GM19240 (cell line): ENCODE measurements around the gene FLYWCH2.
A peak's percentile ranks its signal among the peaks of the same experiment; 100 is the strongest.

Source experiments
- DNase-seq: peaks from one replicate; pipeline ENCODE4 v3.0.0; 2011; ENCODE audit warnings: low spot score; ENCODE audit not compliant: insufficient read length

FLYWCH2 gene

GRCh38 chr16:2853531-2854073 lies 29.4 kb upstream of the FLYWCH2 start:
- no peak for DNase-seq

DNA sequence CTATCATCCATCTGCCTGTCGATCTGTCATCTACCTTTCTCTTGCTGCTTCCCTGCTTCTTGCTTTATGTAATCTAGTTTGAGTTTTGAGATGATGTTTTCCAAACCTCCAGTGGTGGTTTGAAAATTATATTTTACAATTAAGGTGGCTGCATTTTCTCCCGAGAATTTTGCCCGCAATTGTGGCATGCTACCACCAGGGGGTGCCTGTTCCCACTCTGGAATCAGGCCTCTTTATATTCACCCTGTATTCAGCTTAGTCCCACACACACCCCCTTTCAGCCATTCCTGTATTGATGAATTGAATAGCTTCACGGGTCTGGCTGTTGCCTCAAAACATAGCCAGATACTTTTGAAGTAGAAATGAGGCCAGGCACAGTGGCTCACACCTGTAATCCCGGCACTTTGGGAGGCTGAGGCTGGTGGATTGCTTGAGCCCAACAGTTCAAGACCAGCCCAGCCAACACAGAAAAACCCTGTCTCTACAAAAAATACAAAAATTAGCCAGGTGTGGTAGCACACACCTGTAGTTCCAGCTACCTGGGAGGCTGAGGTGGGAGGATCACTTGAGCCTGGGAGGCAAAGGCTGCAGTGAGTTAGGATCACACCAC lies 28.2 kb upstream of the FLYWCH2 start:
- no peak for DNase-seq

GRCh38 chr16:2855536-2855935 lies 27.5 kb upstream of the FLYWCH2 start:
- no peak for DNase-seq

GRCh38 chr16:2856061-2856670 lies 26.8 kb upstream of the FLYWCH2 start:
- no peak for DNase-seq

GRCh38 chr16:2856686-2857450 lies 26.1 kb upstream of the FLYWCH2 start:
- DNase-seq: no peak

DNA sequence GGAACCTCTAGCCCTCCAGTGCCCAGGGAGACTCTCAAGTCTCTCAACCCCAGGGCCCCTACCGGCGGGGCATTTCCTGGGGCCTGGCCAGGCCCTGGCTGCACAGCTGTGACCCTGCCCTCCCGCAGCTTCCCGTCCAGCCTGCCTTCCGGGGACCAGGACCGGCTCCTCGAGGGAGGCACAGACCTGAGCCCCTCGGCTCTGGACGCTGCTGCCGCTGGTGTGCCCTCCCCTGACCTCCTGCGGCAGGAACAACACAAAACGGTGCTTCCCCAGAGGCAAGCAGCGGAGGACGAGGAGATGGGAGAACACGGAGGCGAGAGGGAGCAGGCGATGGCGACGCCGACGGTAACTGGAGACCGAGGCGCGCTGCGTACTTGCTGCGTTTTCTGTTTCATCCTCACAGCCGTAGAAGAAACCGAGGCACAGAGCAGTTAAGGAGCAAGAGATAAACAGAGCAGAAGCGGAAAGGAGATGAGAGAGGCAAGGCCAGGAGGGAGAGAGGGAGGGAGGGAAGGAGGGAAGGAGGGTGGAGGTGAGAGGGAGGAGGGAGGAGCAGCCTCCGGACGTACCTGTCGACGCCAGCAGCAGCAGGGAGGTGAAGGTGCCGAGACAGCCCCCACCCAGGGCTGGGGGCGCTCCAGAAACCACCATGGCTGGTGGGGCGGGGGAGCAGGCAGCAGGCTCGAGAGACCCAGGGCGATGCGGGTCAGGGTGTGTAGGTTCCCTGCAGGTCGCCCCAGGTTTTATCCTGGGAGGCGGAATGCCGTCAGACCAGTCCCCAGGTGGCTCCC lies 25.4 kb upstream of the FLYWCH2 start, which contains the start of gene PRSS22:
Gene PRSS22, minus strand, starts transcription at position 720 of the 794 bp plus-strand sequence. Its CDS starts 66 bp downstream, at position 654.
- no peak for DNase-seq

DNA sequence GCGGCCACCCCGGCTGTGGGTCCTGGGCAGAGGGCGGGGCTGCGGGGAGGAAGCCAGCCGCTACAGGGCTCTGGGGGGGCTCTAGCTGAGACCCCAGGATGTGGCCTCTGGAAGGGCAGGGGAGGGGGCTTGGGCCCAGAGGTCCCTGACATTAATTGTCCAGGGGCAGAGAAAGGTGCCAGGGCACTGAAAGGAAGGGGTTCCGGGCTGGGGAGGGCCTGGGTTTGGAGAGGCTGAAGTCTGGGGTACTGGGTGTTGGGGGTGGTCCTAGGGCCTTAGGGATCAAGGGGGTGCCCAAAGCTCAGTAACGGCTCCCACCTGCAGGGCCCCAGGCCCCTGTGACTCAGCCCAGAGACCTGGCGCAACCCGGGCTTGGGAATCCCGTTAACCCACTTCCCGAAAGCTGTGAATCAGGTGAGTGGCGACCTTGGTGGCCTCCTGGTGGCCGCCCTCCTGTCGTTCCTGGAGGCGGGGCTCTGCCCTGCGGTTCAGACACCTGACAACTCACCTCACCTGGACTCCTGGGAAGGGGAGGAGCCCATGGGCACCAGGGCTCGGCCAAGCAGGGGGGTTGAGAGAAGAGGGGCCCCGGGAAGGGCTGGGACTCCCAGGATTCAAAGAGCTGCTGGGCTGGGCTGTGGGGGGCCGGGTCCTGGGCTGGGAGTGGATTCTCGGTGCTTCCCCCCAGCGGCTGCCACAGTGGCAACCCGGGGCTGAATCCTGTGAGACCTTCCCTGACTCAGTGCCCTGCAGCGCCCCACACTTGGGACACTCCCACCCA lies 24.6 kb upstream of the FLYWCH2 start:
- DNase-seq: no peak

- DNase-seq: no peak
Observed at GRCh38 chr16:2859686-2860265, 23.2 kb upstream of the FLYWCH2 start.

DNA sequence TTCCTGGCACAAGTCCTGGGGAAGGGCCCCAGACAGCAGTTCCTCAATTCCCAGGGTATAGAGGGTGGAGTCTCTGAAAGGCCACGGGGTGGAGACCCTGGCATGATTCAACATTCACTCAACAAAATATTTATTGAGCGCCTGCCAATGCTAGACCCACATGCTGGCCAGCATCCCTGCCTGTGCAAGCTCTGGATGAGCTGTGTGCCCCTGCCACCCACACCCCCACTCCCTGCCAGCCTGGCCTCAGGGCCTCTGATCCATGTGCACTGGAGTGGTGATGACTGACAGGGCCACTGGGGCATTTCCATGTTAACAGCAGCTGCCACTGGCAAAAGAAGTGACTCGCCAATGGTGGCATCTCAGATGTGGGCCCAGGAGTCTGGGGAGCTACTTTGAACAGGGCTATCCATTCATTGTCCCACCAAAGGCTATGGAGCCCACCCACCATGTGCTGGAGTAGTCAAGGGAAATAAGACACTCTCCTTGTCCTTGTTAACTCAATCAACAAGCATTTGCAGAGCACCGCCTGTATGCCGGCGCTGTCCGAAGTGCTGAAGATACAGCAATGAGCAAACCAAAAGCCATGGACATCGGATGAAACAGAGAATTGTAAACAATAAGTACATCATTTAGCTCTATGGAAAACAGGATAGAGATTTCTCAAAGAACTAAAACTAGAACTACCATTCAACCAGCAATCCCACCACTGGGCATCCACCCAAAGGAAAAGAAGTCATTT lies 22.0 kb upstream of the FLYWCH2 start:
- no peak for DNase-seq

DNA sequence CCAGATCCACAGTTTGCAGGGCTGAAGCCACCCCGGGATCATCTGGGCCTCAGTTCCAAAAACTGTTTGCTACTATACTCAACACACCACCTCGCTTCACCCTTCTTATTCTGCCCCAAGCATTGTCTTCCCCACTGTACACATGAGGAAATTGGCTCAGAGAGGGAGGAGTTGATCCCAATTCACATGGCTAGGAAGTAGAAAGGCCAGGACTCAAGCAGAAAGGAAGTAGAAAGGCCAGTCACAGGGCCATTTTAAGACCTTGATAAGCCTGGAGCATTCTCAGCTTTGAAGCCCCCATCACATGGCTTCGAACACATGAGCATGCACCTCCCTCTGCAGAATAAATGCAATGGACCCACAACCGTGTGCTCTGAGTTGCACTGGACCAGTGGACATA lies 17.4 kb upstream of the FLYWCH2 start:
- no peak for DNase-seq

- DNase-seq: no peak
Observed at GRCh38 chr16:2866431-2866830, 16.6 kb upstream of the FLYWCH2 start.

- DNase-seq: no peak
Observed at GRCh38 chr16:2867661-2867986, 15.4 kb upstream of the FLYWCH2 start.

GRCh38 chr16:2867987-2868789 lies 14.8 kb upstream of the FLYWCH2 start:
- peak; percentile 99 for DNase-seq

GRCh38 chr16:2871926-2872325 lies 11.1 kb upstream of the FLYWCH2 start:
- DNase-seq: no peak

- DNase-seq: no peak
Observed at GRCh38 chr16:2874032-2874911, 8.7 kb upstream of the FLYWCH2 start.

DNA sequence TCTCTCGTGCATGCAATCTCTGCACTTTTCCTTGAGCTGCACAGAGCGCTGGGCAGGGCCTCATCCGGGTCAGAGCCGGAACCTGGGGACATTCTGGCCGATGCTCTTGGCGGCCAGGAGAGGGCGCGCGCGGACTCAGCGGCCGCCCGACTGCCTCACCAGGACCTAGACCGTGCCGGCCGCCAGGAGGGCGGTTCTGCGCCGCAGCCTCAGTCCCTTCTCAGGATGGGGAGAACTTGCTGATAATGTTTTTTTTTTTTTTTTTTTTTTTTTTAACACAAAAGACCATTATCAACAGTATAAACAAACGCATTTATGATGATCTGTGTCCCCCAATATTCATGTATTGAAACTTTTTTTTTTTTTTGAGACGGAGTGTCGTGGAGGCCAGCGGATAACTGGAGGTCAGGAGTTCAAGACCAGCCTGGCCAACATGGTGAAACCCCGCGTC lies 8.1 kb upstream of the FLYWCH2 start:
- DNase-seq: peak; percentile 46

GRCh38 chr16:2879854-2880508 lies 3.0 kb upstream of the FLYWCH2 start:
- DNase-seq: no peak
